ENCODE results near the gene ESPNL. TPM values are rescaled to one million over a fixed set of nuclear protein-coding genes. Genes with fewer than 3 reads are reported as not detected.

The ESPNL gene
- total RNA-seq, 2 donors from 2014 or later = 0.35 TPM; not detected in 1

- Histone ChIP-seq H3K4me1 (ENCODE audit: control insufficient read depth in 1 of 2, low read depth in 2 of 2) (peaks cover 0 to 23% of the 10 kb centered on the region in 2 donors), H3K27ac (peak overlapping the region; percentile 39 to 57), H3K27me3 (replicated peaks; ENCODE audit: insufficient read depth) (no peaks in the 10 kb centered on the region), H3K36me3 (no peaks in the 10 kb centered on the region), H3K9me3 (no peaks in the 10 kb centered on the region), H3K4me3 (no peak overlapping the region)
- ATAC-seq (ENCODE audit: insufficient number of reproducible peaks, low FRiP score, low read depth) (peak; percentile 75), DNase-seq (ENCODE audit: low spot score) (no peak)
- TF ChIP-seq CTCF (IDR thresholded peaks at IDR 0.05) = no peak
Observed at GRCh38 chr2:238155051-238155760, 55.1 kb downstream of the ESPNL start.

GRCh38 chr2:238155761-238156694 is 55.9 kb downstream of the ESPNL start:
- Histone ChIP-seq H3K4me3 (no peak overlapping the region), H3K27ac (peak overlapping the region; percentile 39 to 57), H3K9me3 (no peaks in the 10 kb centered on the region), H3K27me3 (replicated peaks; ENCODE audit: insufficient read depth) (no peaks in the 10 kb centered on the region), H3K36me3 (no peaks in the 10 kb centered on the region), H3K4me1 (ENCODE audit: control insufficient read depth in 1 of 2, low read depth in 2 of 2) (peaks cover 0 to 23% of the 10 kb centered on the region in 2 donors)
- DNase-seq (ENCODE audit: low spot score) (no peak), ATAC-seq (ENCODE audit: insufficient number of reproducible peaks, low FRiP score, low read depth) (no peak)
- TF ChIP-seq CTCF (IDR thresholded peaks at IDR 0.05) = no peak

GRCh38 chr2:238157506-238158017 is 57.4 kb downstream of the ESPNL start:
- no peaks in the 10 kb centered on the region for H3K36me3 ChIP-seq
- no peak for TF ChIP-seq CTCF (IDR thresholded peaks at IDR 0.05)
- H3K4me1 ChIP-seq (ENCODE audit: control insufficient read depth in 1 of 2, low read depth in 2 of 2) = peaks cover 0 to 23% of the 10 kb centered on the region in 2 donors
- ATAC-seq (ENCODE audit: insufficient number of reproducible peaks, low FRiP score, low read depth) (no peak), DNase-seq (ENCODE audit: low spot score) (no peak)
- H3K27me3 ChIP-seq (replicated peaks; ENCODE audit: insufficient read depth) = no peaks in the 10 kb centered on the region
- no peak overlapping the region for H3K4me3 ChIP-seq
- no peaks in the 10 kb centered on the region for H3K9me3 ChIP-seq
- no peak overlapping the region for H3K27ac ChIP-seq

- H3K27me3 ChIP-seq (replicated peaks; ENCODE audit: insufficient read depth) = no peaks in the 10 kb centered on the region
- H3K4me1 ChIP-seq (ENCODE audit: control insufficient read depth in 1 of 2, low read depth in 2 of 2) = peaks cover 0 to 27% of the 10 kb centered on the region in 2 donors
- H3K36me3 ChIP-seq = no peaks in the 10 kb centered on the region
- H3K9me3 ChIP-seq = no peaks in the 10 kb centered on the region
- H3K4me3 ChIP-seq = peak overlapping the region; percentile 39
- ATAC-seq (ENCODE audit: insufficient number of reproducible peaks, low FRiP score, low read depth) (no peak), DNase-seq (ENCODE audit: low spot score) (no peak)
- TF ChIP-seq CTCF (IDR thresholded peaks at IDR 0.05) = no peak
- no peak overlapping the region for H3K27ac ChIP-seq
Observed at GRCh38 chr2:238158018-238158508, 57.9 kb downstream of the ESPNL start.
